Activated CD4-positive, alpha-beta T cell treated with anti-CD3 and anti-CD28 coated beads, Interleukin-2, amount 50 U/mL, for 16 hours (primary cell): ENCODE results near the gene C11orf86.
"Not testable (repeated sequence)": the region's sequence is repeated elsewhere in the genome, so short reads cannot be mapped to it uniquely, and the experiment has no call there.

Source experiments
- DNase-seq: peaks from one replicate; pipeline ENCODE4 v3.0.0-alpha.2; 2020

Gene C11orf86, protein sequence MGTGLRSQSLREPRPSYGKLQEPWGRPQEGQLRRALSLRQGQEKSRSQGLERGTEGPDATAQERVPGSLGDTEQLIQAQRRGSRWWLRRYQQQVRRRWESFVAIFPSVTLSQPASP

DNA sequence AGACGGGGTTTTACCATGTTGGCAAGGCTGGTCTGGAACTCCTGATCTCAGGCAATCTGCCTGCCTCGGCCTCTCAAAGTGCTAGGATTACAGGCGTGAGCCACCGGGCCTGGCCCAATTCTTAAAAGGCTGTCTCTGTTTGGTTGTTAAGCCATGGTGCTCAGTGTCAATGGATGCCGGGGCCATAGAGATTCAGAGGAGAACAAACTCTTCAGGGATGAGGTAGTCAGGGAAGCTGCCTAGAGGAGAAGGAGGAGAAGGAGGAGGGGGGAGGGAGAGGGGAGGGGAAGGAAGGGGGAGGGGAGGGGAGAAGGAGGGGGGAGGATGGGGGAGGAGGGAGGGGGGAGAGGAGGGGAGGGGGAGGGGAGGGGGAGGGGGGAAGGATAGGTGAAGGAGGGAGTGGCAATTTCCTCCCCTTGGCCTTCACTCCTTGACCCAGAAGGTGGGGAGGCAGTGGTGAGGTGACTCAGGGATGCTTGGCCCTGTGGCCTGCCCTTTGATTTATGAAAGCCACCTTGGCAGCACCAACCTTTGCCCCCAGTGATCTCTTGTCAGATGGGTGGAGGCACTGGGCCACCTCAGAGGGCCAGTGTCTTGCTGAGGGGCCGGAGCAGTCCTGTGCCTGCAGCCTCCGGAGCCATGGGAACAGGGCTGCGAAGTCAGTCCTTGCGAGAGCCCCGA is at the start of gene C11orf86:
TSS of gene C11orf86 (plus strand) at position 581 of the 681 bp plus-strand sequence. CDS start at position 640, 59 bp downstream.
- no peak for DNase-seq

DNA sequence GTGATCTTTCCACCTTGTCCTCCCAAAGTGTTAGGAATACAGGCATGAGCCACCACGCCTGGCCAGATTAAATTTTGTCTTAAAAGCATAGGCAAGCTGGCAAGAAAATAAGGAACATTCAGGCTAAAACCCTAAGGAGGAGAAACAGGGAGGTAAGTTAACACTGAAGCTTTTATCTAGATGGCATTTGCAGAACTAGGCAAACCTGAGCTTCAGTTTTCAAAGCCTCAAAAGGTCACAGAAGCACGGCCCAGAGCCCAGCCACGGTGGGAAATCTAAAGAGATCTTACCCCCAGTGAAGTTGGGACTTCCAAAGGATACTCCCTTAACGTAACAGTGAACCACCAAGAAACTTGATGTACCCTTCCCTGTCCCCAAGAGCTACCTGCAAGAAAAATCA is 45.4 kb upstream of the C11orf86 start:
- DNase-seq, result no peak

DNA sequence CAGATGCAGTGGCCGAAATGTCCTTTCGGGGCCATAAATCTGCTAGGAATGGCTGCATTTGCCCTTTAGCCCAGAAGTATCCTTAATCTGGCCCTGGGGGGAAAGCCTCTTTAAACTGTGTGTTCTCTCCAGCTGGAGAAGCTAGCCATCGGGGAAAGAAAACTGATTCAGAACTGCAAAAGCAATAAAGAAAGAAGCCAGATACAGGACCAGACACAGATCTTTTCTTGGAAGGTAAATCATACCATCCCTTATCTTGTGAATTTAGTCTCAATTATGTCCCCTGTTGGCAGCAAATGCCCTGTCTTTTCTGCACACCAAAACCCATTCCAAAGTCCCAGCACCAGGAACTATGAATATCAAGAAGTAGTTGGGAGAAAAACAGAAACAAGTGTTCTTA is 42.6 kb upstream of the C11orf86 start:
- no peak for DNase-seq

DNA sequence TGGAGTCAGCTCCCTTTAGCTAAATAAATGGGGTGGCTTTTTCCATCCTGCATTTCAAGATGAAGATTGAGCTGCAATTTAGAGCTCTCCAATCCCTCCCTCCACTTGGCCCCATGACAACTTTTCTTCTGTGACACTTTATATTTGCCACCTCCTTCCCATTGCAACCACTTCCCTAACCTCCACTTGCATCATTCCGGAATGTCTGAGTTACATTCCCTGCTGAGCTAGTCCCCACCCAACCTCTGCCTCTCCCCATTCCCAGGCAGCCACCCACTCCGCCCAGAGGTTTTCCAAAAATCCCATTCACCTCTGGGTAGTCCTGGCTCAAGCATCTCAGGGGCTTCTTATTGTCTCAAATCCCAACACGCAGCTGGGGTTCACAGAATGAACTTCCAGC is 41.6 kb upstream of the C11orf86 start:
- DNase-seq, result no peak

DNA sequence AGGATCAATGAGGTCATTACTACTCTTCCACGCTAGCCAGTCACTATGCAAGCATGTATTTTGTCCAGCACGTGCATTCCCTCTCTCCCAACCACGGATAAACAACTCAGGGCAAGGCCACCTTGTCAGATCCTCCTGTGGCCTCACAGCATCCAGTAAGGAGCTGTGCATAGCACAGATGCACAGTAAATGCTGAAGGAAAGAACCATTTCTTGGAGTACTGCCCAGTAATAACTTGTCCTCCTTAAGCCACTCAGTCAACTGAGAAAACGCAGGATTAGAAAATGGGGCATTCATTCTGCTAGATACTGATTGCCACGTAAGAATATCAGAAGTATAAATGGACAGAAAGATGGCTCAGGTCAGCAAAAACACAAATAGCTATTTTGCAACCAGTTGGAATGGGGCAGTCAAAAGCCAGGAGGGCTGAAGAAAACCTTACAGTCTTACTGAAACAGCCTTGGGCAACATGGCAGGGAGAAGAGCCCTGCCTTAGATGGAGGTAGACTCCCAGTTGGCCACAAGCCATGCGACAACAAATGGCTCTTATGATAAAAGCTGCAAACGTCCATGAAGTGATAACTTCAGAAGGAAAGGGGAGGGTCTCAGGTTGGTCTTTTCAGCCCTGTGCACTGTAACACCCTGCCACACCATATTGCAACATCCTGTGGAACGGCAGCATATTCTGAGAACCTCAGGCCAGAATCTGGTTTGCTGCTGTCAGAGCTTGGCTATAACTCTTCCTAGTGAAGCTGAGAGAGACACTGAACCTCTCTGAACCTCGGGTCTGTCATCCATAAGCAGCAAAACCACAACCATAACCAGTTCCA is 39.9 kb upstream of the C11orf86 start:
- DNase-seq, result no peak

DNA sequence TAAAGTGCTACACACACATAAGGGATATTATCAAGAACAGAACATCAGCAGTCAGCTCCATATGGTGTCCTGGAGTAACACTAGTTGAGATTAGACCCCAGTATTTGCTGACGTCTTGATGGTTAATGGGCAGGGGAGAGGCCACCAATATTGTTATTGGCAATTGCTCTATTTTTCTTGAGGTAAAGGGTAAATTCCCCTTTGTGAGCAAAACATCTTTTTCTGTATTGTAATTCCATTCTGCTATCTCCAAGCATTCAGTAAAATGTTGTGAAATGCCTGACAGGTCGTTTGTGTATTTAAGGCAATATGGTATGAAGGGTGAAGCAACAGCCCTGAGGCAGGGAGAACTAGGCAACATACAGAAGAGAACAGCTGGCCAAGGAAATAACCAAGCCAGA is 38.8 kb upstream of the C11orf86 start:
- DNase-seq, result no peak

DNA sequence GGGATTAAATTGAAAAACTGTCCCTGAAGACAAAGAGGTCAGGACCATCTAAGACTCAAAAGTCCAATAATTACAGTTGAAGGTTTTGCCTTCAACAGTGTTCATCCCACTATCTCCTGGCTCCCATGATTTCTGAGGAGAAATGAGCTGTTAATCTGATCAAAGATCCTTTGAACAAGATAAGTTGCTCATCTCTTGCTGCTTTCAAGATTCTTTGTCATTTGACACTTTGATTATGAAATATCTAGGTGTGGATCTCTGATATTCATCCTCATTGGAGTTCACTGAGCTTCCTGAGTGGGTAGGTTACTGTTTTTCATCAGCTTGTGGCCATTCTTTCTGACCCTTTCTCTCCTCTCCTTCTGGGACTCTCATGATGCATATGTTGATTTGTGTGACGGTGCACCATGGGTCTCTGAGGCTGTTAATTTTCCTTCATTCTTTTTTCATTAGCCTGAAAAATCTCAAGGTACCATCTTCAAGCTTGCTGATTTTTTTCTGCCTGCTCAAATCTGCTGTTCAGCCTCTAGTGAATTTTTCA is 37.8 kb upstream of the C11orf86 start:
- DNase-seq, result no peak

DNA sequence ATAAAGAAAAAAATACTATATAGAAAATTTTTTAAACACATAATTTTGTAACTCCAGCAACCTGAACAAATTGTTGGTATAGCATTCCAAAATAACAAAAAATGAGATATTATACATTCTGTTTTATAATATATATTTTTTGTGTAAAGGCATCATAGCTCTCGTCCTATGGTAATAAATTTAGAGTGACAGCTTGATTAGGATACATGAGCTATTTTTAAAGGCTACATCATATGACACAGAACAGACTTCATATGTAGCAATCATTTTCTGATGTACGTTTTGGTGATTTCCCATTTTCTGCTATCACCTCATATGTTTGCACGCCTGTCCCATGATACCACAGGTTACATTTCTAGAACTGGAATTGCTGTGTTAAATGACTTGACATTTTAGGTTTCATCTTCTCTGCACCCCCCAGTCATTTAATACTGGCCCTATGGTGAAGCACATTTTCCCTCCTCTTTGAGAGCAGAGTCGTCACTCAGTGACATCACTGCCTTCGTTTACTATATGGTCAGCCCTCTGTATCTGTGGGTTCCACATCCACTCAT is 36.4 kb upstream of the C11orf86 start:
- DNase-seq, result no peak

DNA sequence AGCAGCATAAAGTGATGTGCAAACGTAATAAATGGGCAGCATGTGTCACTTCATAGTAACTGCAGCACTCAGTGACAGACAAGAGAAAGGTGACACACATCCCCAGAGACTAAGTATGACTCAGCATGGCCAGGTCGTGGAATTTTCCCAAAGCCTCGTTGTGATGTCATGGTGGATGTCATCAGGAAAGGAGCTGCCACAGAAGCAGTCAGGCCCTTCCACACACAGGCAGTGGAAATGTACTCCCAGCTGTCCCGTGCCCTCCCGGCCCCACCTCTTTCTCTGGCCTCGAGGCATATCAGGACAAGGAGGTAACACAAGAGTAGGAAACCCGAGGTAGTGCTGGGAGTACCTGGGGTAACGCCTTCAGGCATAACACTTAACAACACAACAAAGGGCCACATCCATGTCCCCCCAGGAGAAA is 25.0 kb upstream of the C11orf86 start:
- DNase-seq, result peak; percentile 18

DNA sequence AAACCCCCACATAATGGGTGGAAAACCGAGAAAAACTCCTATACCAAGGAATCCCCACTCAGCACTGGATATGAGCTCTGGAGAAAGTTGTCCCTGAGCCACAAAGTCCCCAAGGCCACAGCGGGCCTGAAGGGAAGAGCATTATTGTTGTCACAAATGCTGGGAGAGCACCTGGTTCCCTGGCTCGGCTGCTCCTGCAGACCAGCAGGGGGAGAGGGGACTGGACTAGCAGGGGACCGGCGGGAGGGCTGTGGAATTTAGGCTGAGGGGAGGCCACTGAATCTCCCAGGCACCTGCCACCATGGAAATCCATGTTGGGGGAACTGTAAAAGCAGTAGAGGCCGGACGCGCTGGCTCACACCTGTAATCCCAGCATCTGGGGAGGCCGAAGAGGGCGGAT is 24.0 kb upstream of the C11orf86 start:
- DNase-seq, result no peak

DNA sequence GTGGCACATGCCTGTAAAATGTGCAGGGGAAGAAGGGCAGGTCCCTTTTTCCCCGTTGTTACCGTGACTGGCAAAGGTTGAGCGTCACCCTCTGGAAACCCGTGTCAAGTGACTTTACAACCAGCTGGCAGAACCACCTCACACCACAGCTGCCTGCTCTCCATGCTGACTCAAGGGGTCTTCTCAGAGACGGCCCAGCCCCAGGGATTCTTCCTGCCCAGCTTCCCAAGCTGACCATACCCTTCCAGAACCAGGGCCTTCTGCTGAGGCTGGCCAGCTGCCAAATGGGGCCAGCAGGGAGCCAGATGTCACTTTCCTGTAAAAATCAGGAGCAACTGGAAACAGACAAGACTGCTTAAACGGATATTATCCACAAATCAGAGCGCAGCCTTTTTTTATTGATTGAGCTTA is 23.2 kb upstream of the C11orf86 start:
- DNase-seq, result no peak

DNA sequence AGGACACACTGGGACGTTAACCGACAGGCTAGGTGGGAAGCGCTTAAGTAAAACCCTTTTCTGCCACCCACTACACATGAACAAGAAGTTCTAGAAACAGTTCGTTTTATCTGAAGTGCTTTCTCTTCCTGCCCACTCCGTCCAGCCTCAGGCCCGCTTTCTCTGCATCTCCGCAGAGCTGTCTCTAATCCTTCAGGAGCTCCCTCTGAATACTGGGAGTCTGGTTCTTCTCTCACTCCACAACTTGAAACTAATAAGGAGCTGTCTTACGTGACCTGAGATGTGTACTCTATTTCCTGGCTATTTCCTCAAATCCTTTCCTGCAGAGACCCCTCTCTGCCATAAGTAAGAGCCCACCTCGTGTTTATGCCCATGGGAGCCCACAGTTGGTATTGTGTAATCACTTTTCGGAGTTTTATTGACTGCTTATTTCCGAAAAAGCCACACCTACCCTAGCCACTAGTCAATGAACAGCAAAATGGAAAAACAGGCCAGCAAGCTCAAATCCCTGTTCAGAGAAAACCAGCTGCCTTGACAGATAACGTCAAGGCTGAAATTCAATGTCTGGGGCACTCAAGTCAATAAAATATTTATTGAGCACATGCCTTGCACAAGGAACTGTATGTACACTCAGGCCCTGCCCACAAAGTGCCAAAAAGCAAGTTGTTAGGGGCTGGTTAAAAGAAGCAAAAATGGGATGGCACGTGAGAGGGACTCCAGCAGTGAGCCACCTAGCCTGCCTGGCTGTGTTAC is 21.8 kb upstream of the C11orf86 start:
- no peak for DNase-seq

DNA sequence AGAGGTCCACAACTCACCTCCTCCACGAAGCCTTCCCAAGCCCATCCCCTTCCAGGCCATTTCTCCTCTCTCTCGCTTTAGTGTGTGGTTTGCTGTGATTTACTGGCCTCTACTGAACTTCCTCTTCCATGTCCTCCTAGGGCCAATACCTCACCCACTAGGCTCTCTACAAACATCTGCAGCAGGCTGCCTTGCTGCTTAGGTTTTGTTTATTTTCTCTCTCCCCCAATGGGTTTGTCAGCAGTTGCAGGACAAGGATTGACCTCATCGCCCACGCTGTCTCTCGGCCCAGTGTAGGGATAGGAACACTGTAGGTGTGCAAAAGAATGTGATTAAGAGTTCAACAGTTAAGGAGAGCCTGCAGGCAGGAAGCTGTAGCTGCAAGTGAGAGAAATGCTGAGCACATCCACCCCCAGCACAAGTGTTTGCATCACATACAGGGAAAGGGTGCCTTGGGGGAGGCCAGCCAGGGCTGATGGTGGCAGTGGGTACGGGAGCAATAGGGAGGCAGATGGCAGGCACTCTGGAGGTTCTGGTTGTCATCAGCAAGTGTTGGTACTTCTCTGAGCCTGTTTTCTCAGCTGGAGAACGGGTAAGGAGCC is 18.3 kb upstream of the C11orf86 start:
- no peak for DNase-seq

DNA sequence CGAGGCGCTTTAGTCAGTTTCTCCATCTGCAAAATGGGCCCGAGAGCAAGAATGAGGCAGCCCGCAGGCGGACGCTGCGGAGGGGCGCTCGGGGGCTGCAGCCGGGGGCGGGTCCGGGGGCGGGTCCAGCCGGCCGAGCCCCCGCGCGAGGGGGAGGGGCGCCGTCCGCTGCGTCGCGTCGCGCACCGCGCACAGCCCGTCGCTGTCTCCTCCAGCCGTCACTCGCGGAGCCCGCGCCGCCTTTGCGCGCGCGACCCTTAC is 17.2 kb upstream of the C11orf86 start:
- DNase-seq, result no peak

DNA sequence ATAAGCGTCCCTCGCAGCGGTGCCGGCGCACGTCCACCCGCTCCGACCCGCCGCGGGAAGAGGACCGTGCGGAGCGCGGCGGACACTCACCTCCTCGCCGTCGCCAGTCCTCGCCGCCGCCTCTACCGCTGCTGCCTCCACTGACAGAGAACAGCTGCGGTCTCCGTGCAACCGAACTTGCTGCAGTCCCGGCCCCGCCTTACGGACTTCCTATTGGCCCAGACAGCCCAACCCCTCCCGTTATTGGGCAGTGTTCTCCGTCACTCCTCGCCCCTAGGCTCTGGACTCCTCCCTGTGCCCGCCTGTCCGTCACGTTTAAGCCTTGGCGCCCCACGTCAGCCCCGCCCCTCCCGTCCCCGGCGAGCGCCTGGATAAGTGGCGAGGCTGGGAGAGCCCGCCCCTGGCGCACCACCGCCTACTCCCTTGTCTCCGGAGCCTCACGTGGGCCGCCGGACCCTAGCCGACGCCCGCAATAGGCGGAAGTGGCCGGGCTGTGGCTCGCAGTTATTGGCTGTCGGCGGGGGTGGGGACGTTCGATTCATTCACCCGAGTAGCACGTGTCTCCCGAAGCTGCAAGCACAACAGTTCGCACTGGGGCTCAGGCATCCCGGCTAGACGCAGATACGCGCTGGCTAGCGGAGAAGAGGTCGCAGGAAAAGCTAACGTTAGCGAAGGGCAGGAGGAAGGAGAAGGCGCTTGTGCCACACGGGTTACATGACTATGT is 16.7 kb upstream of the C11orf86 start, which contains the start of gene PC:
TSS of gene PC (minus strand) at position 152 of the 724 bp plus-strand sequence. CDS start 86,224 bp downstream, outside the sequence.
- DNase-seq, result peak; percentile 99

DNA sequence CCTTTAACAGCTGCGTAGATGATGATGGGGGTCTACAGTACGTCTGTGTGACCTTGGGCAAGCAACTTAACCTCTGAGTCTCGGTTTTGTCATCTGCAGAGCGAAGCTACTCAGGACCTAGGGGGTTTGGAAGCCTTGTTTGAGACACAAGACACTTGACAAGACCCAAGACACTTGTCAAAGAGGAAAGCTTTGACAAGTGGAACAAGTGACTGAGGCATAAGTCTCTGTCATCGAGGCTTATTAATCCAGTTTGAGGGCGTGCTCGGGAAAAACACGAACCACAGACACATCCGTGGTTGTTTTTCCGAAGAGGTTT is 16.2 kb upstream of the C11orf86 start:
- no peak for DNase-seq

DNA sequence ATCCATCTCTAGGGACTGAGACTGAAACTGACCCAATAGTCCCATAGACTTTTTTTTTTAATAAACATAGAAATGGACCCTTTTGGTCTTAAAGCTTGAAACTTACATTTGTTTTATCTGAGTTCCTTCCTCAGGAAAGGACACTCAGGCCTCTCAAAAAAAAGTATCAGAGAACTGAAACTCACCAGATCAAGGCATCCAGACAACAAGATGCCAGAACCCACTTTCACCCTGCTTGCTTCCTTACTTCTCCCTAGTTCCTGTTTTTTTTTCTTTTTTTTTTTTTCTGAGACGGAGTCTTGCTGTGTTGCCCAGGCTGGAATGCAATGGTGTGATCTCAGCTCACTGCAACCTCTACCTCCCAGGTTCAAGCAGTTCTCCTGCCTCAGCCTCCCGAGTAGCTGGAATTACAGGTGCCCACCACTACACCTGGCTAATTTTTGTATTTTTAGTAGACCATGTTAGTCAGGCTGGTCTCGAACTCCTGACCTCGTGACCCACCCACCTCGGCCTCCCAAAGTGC is 13.4 kb upstream of the C11orf86 start:
- not testable (repeated sequence) for DNase-seq

DNA sequence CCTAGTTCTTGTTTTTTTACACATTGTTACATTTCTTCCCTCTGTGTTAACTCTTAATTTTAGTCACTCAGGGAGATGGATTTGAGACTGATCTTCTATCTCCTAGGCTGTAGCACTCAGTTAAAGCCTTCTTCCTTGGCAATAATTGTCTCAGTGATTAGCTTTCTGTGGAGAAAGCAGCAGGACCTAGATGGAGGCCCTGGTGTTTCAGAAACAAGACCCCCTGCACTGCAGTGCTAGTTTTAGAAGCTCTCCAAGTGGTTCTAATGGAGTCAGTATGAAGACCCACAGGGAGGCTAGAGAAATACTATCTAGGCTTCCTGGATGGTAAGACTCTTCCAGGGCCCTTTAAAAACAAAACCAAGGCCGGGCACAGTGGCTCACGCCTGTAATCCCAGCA is 12.9 kb upstream of the C11orf86 start:
- no peak for DNase-seq

DNA sequence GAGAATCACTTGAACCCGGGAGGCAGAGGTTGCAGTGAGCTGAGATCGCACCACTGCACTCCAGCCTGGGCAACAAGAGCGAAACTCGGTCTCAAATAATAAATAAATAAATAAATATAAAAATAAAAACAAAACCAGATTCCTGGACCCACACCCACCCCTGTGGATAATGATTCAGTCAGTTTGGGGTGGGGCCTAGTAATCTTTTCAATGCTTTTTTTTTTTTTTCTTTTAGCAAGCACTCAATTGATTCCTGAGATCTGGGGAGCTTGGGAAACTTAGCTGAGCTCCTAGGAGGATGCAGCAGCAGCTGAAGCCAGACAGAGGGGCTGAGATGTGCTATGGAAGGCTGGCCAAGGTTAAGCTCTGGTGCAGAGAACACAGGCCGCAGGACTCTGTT is 12.3 kb upstream of the C11orf86 start:
- no peak for DNase-seq

DNA sequence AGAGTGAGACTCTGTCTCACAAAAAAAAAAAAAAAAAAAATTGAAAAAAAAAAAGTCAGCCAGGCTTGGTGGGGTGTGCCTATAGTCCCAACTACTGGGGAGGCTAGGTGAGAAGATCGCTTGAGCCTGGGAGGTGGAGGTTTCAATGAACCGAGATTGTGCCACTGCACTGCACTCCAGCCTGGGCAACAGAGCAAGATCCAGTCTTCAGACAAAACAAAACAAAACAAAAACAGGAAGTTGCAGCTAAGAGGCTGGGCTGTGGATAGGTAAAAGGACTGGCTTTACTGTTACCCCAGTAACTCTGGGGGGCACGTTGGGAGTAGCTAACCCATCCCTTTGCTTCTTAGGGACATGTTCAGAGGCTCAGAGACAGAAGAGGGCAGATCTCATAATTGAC is 10.6 kb upstream of the C11orf86 start:
- no peak for DNase-seq

DNA sequence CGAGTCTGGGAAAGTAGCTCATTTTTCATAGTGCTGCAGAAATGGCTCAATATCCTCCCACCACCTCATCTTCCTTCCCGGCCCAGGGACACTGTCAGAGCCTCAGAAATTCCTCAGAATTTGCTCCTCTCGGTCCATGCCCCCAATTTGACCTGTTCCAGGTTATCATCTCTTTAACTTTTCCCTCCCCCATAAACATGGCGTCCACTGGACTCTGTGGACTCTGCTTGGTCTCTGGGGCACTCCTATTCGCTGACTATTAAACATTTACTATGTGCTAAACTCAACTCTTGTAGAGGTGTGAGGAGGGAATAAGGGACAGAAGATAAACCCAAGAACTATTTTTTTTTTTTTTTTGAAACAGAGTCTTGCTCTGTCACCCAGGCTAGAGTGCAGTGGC is 8.8 kb upstream of the C11orf86 start:
- no peak for DNase-seq
